Esophagus squamous epithelium (tissue), 4 donors: ENCODE results near the gene MTFP1.

Source experiments
- POLR2A ChIP-seq, 4 donors: fragments of 450-650 bp; IDR thresholded peaks; one replicate each; pipeline ENCODE4 v1.6.1; 2017; ENCODE audit warnings: antibody characterized with exemption in 4 of 4, mild to moderate bottlenecking in 4 of 4, moderate library complexity in 3 of 4
- TF ChIP-seq, protein P1 (sequence below), 6 experiments: fragments of 450-650 bp in 4 of 6; fragments of 200-600 bp in 2 of 6; sonication (generic) in 2 of 6; IDR thresholded peaks; one replicate each; pipeline ENCODE4 v1.5.1; 2016 to 2019; ENCODE audit warnings: antibody characterized with exemption in 6 of 6, mild to moderate bottlenecking in 4 of 6, moderate library complexity in 4 of 6

DNA sequence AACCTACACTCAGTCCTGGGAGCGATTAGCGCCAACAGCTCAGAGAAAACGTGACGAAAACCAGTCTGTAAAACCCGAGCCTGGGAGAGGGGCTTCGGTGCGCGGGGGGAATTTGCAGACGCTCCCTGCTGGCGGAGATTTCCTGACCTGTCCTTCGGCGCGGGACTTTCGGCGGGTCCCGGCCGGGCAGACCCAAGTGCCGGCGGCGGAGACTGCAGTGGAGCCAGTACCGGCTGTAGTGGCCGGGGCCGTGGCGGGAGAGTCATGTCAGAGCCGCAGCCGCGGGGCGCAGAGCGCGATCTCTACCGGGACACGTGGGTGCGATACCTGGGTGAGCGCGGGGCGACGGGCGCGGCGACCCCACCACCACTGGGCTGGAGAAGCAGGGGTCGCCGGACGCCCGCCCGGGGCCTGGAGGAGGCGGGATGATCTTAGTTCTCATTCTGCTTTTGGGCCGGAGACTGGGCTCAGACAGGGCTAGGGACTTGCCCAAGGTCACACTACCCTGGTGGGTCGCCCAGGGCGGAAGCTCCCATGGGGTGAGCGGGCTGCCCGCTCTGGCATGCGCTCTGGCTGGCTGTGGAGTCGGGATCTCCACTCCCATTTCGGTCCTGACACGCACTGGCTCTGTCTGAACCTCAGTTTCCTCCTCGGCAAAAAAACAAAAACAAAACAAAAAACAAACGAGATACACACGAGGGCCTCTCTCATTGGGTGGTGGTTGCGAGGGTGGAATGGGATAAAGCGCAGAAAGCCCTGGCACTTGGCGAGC lies at the start of gene MTFP1:
- TF ChIP-seq, protein P1, sequence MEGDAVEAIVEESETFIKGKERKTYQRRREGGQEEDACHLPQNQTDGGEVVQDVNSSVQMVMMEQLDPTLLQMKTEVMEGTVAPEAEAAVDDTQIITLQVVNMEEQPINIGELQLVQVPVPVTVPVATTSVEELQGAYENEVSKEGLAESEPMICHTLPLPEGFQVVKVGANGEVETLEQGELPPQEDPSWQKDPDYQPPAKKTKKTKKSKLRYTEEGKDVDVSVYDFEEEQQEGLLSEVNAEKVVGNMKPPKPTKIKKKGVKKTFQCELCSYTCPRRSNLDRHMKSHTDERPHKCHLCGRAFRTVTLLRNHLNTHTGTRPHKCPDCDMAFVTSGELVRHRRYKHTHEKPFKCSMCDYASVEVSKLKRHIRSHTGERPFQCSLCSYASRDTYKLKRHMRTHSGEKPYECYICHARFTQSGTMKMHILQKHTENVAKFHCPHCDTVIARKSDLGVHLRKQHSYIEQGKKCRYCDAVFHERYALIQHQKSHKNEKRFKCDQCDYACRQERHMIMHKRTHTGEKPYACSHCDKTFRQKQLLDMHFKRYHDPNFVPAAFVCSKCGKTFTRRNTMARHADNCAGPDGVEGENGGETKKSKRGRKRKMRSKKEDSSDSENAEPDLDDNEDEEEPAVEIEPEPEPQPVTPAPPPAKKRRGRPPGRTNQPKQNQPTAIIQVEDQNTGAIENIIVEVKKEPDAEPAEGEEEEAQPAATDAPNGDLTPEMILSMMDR (IDR thresholded peaks at IDR 0.05) = no peak
- peak in 1 of 4 donors; percentile 29 for TF ChIP-seq POLR2A (IDR thresholded peaks at IDR 0.05)
